Measurements from ENCODE around the gene DGKH.

GRCh38 chr13:42148538-42148937, 100.1 kb downstream of the DGKH start:
- TF ChIP-seq, protein P1, sequence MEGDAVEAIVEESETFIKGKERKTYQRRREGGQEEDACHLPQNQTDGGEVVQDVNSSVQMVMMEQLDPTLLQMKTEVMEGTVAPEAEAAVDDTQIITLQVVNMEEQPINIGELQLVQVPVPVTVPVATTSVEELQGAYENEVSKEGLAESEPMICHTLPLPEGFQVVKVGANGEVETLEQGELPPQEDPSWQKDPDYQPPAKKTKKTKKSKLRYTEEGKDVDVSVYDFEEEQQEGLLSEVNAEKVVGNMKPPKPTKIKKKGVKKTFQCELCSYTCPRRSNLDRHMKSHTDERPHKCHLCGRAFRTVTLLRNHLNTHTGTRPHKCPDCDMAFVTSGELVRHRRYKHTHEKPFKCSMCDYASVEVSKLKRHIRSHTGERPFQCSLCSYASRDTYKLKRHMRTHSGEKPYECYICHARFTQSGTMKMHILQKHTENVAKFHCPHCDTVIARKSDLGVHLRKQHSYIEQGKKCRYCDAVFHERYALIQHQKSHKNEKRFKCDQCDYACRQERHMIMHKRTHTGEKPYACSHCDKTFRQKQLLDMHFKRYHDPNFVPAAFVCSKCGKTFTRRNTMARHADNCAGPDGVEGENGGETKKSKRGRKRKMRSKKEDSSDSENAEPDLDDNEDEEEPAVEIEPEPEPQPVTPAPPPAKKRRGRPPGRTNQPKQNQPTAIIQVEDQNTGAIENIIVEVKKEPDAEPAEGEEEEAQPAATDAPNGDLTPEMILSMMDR (conservative IDR thresholded peaks at IDR 0.05 in 1 of 2, IDR thresholded peaks at IDR 0.05 in 1 of 2; ENCODE audit: low read depth in 1 of 2, low read length in 2 of 2): no peak
- TF ChIP-seq EZH2 (IDR thresholded peaks at IDR 0.05; ENCODE audit: low read length, missing control alignments): no peak

Data from fibroblast of lung (primary cell).